Caki2 (cell line): ENCODE data around the gene TNNI2. TPM values are rescaled to one million over a fixed set of nuclear protein-coding genes. Genes with fewer than 3 reads are reported as not detected.
A peak's percentile ranks its signal among the peaks of the same experiment; 100 is the strongest.
"Not testable (repeated sequence)": the region's sequence is repeated elsewhere in the genome, so short reads cannot be mapped to it uniquely, and the experiment has no call there.

Experiments
- DNase-seq: peaks from one replicate; pipeline ENCODE4 v3.0.0-alpha.2; 2015; ENCODE audit warnings: low read depth
- in situ Hi-C: cut with HindIII; loops from 2 replicates; pipeline ENCODE4 v1.10.0; 2016; ENCODE audit warnings: low sequenced_read_pairs, low pct_unique_long_range_greater_than_20kb, mixed read lengths
- total RNA-seq: library from RNA; depleted of rRNA; stranded (reverse); fragments of >200 nt; shearing (Covaris generic); gene quantifications from 2 replicates; pipeline ENCODE4 v1.2.3, GENCODE V29; 2014; ENCODE audit warnings: low replicate concordance

The TNNI2 gene
- total RNA-seq, 1 experiment from 2014 or later = not detected

GRCh38 chr11:1875851-1876301 is 37.1 kb downstream of the TNNI2 start:
- in situ Hi-C loops, DNase-seq: not testable (repeated sequence)

- in situ Hi-C loops = no loop called here
- no peak for DNase-seq
These were observed 37.7 kb downstream of the TNNI2 start for GRCh38 chr11:1876361-1877063.

- no peak for DNase-seq
- in situ Hi-C loops = no loop called here
These were observed 38.7 kb downstream of the TNNI2 start for GRCh38 chr11:1877211-1878136.

GRCh38 chr11:1878137-1879031 is 39.6 kb downstream of the TNNI2 start:
- in situ Hi-C loops = no loop called here
- no peak for DNase-seq

- DNase-seq = no peak
- in situ Hi-C loops = no loop called here
These were observed 40.7 kb downstream of the TNNI2 start for GRCh38 chr11:1879342-1879940.

- in situ Hi-C loops = no loop called here
- no peak for DNase-seq
These were observed 41.4 kb downstream of the TNNI2 start for GRCh38 chr11:1879941-1880720.

GRCh38 chr11:1880746-1881441 is 42.1 kb downstream of the TNNI2 start:
- DNase-seq = no peak
- in situ Hi-C loops = no loop called here

- DNase-seq = no peak
- in situ Hi-C loops = no loop called here
These were observed 42.9 kb downstream of the TNNI2 start for GRCh38 chr11:1881442-1882264.

GRCh38 chr11:1882265-1883238 is 43.8 kb downstream of the TNNI2 start:
- DNase-seq = peak; percentile 51
- in situ Hi-C loops = no loop called here

GRCh38 chr11:1883346-1884302 is 44.8 kb downstream of the TNNI2 start:
- DNase-seq = no peak
- in situ Hi-C loops = no loop called here

GRCh38 chr11:1884303-1884700 is 45.5 kb downstream of the TNNI2 start:
- in situ Hi-C loops = no loop called here
- DNase-seq = no peak

GRCh38 chr11:1886551-1886950 is 47.8 kb downstream of the TNNI2 start:
- in situ Hi-C loops = not testable (repeated sequence)

GRCh38 chr11:1887451-1888346 is 48.9 kb downstream of the TNNI2 start:
- DNase-seq = no peak
- in situ Hi-C loops = no loop called here

More at GRCh38 chr11:1886551-1886950, 47.8 kb downstream of the TNNI2 start:
- DNase-seq = not testable (repeated sequence)
